Renal cortex interstitium (tissue), 11 donors: ENCODE data around the gene COX7A2. TPM values are rescaled to one million over a fixed set of nuclear protein-coding genes. Genes with fewer than 3 reads are reported as not detected.
A peak's percentile ranks its signal among the peaks of the same experiment; 100 is the strongest.

Experiments
- DNase-seq, 11 donors: peaks; one replicate each; pipeline ENCODE4 v3.0.0-alpha.2; 2013; ENCODE audit warnings: low read depth in 9 of 11, low spot score in 4 of 11; ENCODE audit errors: extremely low read depth in 1 of 11
- polyA plus RNA-seq, 3 donors: library from polyadenylated mRNA; unstranded; fragments of 120-200 nt; gene quantifications; one replicate each; pipeline ENCODE4 v1.2.1, GENCODE V29; 2013; ENCODE audit not compliant: insufficient read length in 3 of 3

COX7A2 gene
- polyA plus RNA-seq, 3 donors = 259 to 291 (median 281) TPM

GRCh38 chr6:75208298-75209183, 35.1 kb downstream of the COX7A2 start:
- DNase-seq = peak in 9 of 11 donors; percentile 73 to 86 (median 80)

- DNase-seq = peak in 1 of 11 donors; percentile 22
Measured at GRCh38 chr6:75206576-75207342, 36.8 kb downstream of the COX7A2 start.

- peak in 4 of 11 donors; percentile 59 to 70 (median 63) for DNase-seq
Measured at GRCh38 chr6:75205776-75206575, 37.6 kb downstream of the COX7A2 start, which contains the start of gene COL12A1. Gene COL12A1, minus strand, starts transcription at chr6:75206053. Its CDS starts 3,261 bp downstream, at chr6:75202792.

- DNase-seq = peak in 1 of 11 donors; percentile 22
Measured at GRCh38 chr6:75204959-75205775, 38.4 kb downstream of the COX7A2 start.

GRCh38 chr6:75204217-75204958, 39.2 kb downstream of the COX7A2 start:
- peak in 8 of 11 donors; percentile 63 to 84 (median 76) for DNase-seq

GRCh38 chr6:75203721-75204120, 39.9 kb downstream of the COX7A2 start:
- DNase-seq = no peak

GRCh38 chr6:75202676-75203131, 40.9 kb downstream of the COX7A2 start:
- DNase-seq = no peak

- DNase-seq = no peak
Measured at GRCh38 chr6:75201901-75202672, 41.5 kb downstream of the COX7A2 start.

- DNase-seq = no peak
Measured at GRCh38 chr6:75201021-75201420, 42.6 kb downstream of the COX7A2 start.

GRCh38 chr6:75199889-75200288, 43.7 kb downstream of the COX7A2 start:
- no peak for DNase-seq

GRCh38 chr6:75196081-75196687, 47.4 kb downstream of the COX7A2 start:
- no peak for DNase-seq

- no peak for DNase-seq
Measured at GRCh38 chr6:75188221-75188925, 55.2 kb downstream of the COX7A2 start.
